ENCODE measurements around the gene RMND1.

DNA sequence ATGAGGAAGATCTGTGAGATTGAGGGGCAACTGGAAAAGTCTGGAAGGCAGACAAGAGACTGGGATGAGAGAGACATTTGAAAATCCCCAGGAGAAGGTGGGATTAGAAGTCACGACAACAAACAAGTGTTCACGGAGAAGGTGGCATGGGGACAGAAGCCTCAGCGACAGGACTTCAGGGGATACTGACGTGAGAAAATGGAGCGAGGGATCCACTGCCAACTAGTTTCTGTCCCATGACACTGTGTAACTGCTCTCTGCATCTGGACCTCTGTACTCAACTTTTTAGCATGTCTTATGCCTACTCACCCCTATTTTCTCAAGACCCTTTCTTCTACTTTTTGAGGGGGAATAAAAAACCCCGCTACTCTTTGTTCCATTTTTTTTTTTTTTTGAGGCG, 42.2 kb downstream of the RMND1 start:
- TF ChIP-seq, protein P1, sequence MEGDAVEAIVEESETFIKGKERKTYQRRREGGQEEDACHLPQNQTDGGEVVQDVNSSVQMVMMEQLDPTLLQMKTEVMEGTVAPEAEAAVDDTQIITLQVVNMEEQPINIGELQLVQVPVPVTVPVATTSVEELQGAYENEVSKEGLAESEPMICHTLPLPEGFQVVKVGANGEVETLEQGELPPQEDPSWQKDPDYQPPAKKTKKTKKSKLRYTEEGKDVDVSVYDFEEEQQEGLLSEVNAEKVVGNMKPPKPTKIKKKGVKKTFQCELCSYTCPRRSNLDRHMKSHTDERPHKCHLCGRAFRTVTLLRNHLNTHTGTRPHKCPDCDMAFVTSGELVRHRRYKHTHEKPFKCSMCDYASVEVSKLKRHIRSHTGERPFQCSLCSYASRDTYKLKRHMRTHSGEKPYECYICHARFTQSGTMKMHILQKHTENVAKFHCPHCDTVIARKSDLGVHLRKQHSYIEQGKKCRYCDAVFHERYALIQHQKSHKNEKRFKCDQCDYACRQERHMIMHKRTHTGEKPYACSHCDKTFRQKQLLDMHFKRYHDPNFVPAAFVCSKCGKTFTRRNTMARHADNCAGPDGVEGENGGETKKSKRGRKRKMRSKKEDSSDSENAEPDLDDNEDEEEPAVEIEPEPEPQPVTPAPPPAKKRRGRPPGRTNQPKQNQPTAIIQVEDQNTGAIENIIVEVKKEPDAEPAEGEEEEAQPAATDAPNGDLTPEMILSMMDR (IDR thresholded peaks at IDR 0.05; ENCODE audit: low read length) = no peak
- TF ChIP-seq EZH2 (IDR thresholded peaks at IDR 0.05; ENCODE audit: borderline replicate concordance, low read length) = no peak

All from OCI-LY1 (cell line).